Measurements from ENCODE around the gene CLPSL2.
A peak's percentile ranks its signal among the peaks of the same experiment; 100 is the strongest.

Gene CLPSL2

DNA sequence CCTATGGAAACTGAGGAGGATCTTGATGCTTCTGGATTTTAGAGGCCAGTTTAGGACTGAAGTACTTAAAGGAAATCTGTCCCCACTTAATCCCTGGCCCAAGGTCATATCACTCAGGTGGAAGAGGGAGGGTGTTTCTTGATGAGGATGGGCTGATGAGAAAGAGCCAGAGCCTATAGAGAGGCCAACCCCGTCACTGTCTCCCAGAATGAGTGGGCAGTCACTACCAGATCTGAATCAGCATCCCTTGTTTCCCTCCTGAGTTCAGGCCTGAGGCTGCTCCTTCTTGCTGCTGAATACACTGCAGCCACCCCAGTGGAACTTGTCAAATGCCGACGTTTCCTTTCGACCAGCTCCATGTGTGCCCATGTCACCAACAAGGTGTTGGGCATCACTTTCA lies 24.8 kb upstream of the CLPSL2 start:
- TF ChIP-seq, protein P1, sequence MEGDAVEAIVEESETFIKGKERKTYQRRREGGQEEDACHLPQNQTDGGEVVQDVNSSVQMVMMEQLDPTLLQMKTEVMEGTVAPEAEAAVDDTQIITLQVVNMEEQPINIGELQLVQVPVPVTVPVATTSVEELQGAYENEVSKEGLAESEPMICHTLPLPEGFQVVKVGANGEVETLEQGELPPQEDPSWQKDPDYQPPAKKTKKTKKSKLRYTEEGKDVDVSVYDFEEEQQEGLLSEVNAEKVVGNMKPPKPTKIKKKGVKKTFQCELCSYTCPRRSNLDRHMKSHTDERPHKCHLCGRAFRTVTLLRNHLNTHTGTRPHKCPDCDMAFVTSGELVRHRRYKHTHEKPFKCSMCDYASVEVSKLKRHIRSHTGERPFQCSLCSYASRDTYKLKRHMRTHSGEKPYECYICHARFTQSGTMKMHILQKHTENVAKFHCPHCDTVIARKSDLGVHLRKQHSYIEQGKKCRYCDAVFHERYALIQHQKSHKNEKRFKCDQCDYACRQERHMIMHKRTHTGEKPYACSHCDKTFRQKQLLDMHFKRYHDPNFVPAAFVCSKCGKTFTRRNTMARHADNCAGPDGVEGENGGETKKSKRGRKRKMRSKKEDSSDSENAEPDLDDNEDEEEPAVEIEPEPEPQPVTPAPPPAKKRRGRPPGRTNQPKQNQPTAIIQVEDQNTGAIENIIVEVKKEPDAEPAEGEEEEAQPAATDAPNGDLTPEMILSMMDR (IDR thresholded peaks at IDR 0.05; ENCODE audit: extremely low read depth, missing control alignments), result no peak
- no peak for DNase-seq (ENCODE audit: low spot score)

DNA sequence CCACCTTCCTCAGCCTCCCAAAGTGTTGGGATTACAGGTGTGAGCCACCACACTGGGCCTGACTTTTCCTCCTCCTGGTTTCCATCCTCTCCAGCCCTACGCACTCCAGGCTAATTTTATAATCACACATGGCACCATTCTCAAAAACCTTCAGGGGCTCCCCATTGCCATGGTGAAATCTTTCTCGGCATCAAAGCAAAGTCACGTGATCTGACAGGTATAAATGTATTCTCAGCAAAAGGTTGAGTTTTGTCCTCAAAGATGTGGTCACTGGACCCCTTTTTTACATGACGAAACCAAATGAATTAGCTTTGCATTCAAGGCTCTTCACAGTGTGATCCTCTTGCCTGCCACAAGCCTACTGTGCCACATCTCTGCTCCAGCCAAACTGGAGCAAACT lies 24.1 kb upstream of the CLPSL2 start:
- no peak for DNase-seq (ENCODE audit: low spot score)
- TF ChIP-seq, protein P1 (IDR thresholded peaks at IDR 0.05; ENCODE audit: extremely low read depth, missing control alignments), result no peak

DNA sequence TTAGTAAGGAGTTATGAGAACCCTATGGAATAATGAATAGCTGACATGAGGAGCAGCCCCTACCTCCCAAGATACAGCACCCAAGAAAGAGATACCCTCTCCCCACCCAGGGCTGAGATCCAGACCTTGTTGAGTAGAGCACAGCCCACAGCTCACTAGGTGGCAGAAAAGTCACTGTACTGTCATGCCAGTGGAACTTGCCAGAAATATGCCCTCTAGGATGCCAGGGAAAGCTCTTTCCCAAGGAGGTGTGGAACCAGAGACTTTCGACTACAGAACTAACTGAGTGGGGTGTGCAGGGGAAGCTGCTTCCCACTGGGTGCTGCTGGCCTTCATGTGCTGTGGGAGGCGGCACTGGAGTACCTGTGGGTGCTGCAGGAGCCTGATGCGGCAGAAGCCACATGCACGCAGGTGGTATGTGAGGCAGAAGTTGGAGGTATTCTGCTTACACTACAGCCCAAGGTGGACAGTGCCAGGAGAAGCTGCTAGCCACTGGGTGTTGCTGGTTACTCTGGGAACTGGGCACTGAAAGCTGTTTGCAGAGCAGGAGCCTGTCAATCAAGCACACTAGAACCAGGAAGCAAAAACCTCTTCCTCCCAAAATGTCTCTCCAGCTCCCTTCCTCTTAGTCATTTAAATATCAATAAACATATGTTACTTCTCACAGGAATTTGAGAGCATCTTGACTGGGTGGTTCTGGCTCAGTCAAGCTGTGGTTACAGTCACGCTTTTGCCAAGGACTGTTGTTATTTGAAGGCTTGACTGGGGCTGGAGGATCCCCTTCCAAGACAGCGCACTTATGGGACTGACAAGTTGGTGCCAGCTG lies 21.7 kb upstream of the CLPSL2 start:
- TF ChIP-seq, protein P1 (IDR thresholded peaks at IDR 0.05; ENCODE audit: extremely low read depth, missing control alignments), result no peak
- DNase-seq (ENCODE audit: low spot score), result no peak

DNA sequence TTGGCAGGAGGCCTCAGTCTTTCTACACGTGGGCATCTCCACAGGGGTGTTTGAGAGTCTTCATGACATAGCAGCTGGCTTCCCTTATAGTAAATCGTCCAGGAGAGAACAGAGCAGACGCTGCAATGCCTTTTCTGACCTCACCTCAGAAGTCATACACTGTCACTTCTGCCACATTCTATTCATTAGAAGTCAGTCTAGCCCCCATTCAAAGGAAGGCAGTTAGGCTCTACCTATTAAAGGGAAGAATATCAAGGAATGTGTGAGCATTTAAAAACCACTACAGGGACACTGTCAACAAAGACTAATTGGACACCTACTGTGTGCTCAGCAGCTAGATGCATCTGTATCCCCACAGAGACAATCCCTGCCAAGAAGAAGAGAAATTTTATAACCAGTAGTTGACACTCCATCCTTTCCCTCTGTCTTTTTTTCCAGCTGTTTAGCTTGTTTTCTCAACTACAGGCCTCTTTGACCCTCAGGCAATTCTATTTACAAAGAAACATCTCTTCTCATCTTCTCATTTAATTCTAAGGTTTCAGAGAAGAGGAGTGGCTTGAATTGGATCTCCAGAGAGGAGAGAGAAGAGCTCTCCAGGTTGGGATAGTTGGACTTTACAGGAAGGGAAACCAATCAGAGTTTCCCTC lies 21.0 kb upstream of the CLPSL2 start:
- TF ChIP-seq, protein P1 (IDR thresholded peaks at IDR 0.05; ENCODE audit: extremely low read depth, missing control alignments), result no peak
- no peak for DNase-seq (ENCODE audit: low spot score)

DNA sequence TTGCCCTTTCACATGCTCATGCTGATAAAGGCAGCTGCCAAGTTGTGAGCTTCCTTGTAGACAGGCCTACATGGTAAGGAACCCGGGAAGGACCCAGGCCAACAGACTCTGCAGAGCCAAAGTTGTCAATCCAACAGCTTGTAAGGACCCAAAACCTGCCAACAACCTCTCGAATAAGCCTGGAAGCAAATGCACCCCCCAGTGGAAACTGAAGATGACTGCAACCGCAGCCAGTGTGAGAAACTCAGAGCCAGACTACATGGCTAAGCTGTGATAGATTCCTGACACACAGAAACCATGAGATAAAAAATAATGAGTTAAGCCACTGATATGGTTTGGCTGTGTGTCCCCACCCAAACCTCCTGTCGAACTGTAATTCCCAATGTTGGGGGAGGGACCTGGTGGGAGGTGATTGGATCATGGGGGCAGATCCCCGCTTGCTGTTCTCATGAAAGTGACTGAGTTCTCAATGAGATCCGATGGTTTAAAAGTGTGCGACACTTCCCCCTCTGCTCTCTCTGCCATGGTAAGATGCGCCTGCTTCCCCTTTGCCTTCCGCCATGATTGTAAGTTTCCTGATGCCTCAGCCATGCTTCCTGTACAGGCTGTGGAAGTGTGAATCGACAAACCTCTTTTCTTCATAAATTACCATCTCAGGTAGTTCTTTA lies 18.8 kb upstream of the CLPSL2 start:
- peak; percentile 63 for DNase-seq (ENCODE audit: low spot score)

DNA sequence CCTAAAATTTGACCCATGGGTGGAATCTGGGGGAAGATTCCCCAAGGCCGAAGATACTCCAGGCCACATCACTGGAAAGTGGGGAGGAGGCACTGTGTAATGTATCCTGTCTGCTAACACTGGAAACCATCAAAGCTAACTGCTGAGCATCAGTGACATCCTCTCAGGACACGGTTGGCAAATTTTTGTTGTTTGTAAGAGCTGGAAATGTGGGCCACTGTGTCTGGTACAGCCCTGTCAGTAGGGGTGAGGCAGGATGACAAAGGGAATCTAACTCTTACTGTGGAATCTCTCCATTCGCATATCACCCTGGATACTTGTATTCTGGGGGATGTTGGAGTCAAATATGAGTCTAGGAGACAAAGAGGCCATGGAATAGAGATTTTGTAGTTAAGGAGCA lies 17.0 kb upstream of the CLPSL2 start:
- TF ChIP-seq, protein P1 (IDR thresholded peaks at IDR 0.05; ENCODE audit: extremely low read depth, missing control alignments), result no peak

More for the DNA sequence above, 18.8 kb upstream of the CLPSL2 start:
- TF ChIP-seq, protein P1 (IDR thresholded peaks at IDR 0.05; ENCODE audit: extremely low read depth, missing control alignments), result peak; percentile 50

DNA sequence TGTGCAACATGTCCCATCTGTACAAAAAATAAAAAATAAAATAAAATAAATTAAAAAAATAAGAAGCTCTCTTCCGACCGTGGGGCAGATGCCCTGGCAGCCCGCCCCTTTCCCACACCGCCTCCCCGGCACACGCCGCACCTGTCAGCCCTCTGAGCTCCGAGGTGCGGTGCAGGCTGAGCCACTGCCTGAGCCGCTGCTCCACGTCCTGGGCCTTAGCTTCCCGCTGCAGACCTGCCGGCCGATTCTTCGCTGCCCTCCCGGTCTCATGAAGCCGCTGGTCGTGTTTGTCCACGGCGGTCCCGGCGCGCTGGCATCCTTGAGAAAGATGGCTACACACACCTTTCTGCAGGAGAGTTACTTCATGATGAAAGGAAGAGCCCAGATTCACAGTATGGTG lies 10.7 kb upstream of the CLPSL2 start:
- DNase-seq (ENCODE audit: low spot score), result no peak
- TF ChIP-seq, protein P1 (IDR thresholded peaks at IDR 0.05; ENCODE audit: extremely low read depth, missing control alignments), result no peak

More for the DNA sequence above, 17.0 kb upstream of the CLPSL2 start:
- no peak for DNase-seq (ENCODE audit: low spot score)

All from GM20000 (cell line).